HUES6 (cell line): Measurements from ENCODE around the gene BLOC1S5.

Experiments
- H3K27ac ChIP-seq: 2 replicates; pipeline ENCODE4 v1.7.0; 2013; ENCODE audit warnings: low read depth, mild to moderate bottlenecking, low read length, inconsistent platforms
- H3K27me3 ChIP-seq: 2 replicates; pipeline ENCODE4 v1.6.1; 2013; ENCODE audit warnings: low read length; ENCODE audit not compliant: control insufficient read depth, insufficient read depth
- H3K36me3 ChIP-seq: 2 replicates; pipeline ENCODE4 v1.6.1; 2013; ENCODE audit warnings: low read length; ENCODE audit not compliant: control insufficient read depth, insufficient read depth
- H3K4me1 ChIP-seq: 2 replicates; pipeline ENCODE4 v1.6.1; 2013; ENCODE audit warnings: low read length; ENCODE audit not compliant: control insufficient read depth, insufficient read depth
- H3K4me3 ChIP-seq: 2 replicates; pipeline ENCODE4 v1.5.1; 2013; ENCODE audit warnings: low read depth, low read length
- H3K9ac ChIP-seq: one replicate; pipeline ENCODE4 v1.6.1; 2013; ENCODE audit warnings: mild to moderate bottlenecking, low read length
- H3K9me3 ChIP-seq: 2 replicates; pipeline ENCODE4 v1.6.1; 2013; ENCODE audit warnings: low read depth, low read length; ENCODE audit not compliant: control insufficient read depth, insufficient read depth

The BLOC1S5 gene

DNA sequence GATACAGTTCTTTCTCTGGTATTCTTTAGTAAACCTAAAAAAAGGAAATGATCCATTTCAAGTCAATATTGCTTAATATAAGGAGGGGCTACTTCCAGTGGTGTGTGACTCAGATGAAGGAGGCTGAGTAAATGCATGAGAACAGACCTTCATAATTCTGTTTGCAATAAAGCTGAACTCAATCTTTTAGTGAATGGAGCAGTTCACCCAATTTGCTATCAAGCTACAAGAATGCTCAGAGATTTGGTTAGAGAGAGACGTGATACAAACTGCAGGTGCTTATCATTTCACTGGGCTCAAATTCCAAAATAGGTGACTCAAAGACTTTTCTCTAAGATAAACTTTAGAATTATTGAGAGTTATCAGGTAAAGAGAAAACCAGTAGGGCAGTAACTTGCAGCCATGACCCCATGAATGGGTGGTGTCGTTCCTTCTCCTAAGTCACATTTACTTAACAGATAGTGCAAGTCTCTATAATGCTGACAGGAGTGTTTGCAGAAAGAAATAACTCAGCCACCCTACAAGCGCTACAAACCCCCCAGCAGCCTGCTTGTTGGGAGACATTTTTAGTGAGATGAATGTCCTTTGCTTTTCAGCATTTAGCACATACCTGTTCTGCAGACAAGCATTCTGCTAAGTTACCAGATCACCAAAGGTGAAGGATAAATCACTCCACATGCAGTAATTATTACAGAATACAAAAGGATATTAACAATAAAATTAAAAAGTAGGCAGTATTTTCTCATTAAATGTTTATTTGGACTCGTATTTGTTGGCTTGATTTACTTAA lies 16.4 kb upstream of the BLOC1S5 start:
- H3K27me3 ChIP-seq, result no peaks in the 10 kb centered on the region
- H3K27ac ChIP-seq, result no peak overlapping the region
- no peak overlapping the region for H3K9ac ChIP-seq
- H3K4me3 ChIP-seq, result no peak overlapping the region
- H3K36me3 ChIP-seq, result peaks cover 41% of the 10 kb centered on the region
- H3K4me1 ChIP-seq, result no peaks in the 10 kb centered on the region; the same call in 1 of the 2 replicates
- no peaks in the 10 kb centered on the region for H3K9me3 ChIP-seq

DNA sequence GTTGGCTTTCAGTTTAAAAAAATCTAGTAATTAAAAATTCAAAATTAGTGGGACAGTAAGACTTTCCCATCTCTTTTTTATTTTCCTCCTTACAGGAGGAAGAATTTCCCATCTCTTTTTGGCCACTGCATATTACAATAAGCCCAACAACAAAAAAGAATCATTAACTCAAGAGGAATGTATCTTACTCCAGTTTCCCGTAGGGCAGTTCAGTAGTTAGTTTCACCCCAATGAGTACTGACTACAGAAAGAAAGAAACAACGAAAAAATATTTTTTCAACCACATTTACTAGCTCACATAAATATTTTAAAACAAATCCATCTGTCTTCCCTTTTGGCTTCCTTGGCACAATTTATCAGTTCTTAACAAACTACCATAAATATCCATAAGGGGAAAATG lies 14.9 kb upstream of the BLOC1S5 start:
- H3K27ac ChIP-seq, result no peak overlapping the region
- no peaks in the 10 kb centered on the region for H3K27me3 ChIP-seq
- no peak overlapping the region for H3K4me3 ChIP-seq
- no peaks in the 10 kb centered on the region; the same call in 1 of the 2 replicates for H3K4me1 ChIP-seq
- H3K36me3 ChIP-seq, result peaks cover 33% of the 10 kb centered on the region
- H3K9ac ChIP-seq, result no peak overlapping the region
- no peaks in the 10 kb centered on the region for H3K9me3 ChIP-seq

DNA sequence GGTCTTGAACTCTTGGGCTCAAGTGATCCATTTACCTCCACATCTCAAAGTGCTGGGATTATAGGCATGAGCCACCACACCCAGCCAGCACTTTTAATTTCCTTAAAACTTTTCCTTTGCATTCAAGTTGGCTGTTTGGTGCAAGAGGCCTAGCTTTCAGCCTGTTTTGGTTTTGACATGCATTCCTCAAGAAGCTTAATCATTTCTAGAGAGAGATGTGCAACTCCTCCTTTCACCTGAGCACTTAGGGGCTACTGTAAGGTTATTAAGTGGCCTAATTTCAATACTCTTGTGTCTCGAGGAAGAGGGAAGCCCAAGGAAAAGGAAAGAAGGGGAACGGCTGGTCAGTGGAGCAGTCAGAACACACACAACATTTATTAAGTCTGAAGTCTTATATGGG lies 13.8 kb upstream of the BLOC1S5 start:
- Histone ChIP-seq H3K4me3 (no peak overlapping the region), H3K27me3 (no peaks in the 10 kb centered on the region), H3K4me1 (no peaks in the 10 kb centered on the region; the same call in 1 of the 2 replicates), H3K27ac (no peak overlapping the region), H3K9me3 (no peaks in the 10 kb centered on the region), H3K36me3 (peaks cover 22% of the 10 kb centered on the region), H3K9ac (no peak overlapping the region)

DNA sequence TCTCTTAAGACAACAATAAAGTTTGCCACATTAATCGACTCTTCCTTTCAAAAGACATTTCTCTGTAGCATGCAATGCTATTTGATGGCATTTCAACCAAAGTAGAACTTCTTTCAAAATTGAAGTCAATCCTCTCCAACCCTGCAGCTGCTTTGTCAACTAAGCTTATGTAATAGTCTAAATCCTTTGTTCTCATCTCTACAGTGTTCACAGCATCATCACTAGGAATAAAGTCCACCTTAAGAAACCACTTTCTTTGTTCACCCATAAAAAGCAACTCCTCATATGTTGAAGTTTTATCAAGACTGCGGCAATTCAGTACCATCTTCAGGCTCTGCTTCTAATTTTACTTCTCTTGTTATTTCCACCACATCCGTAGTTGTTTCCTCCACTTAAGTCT lies 11.5 kb upstream of the BLOC1S5 start:
- Histone ChIP-seq H3K27ac (no peak overlapping the region), H3K36me3 (peaks cover 15% of the 10 kb centered on the region), H3K9me3 (no peaks in the 10 kb centered on the region), H3K4me1 (no peaks in the 10 kb centered on the region), H3K9ac (no peak overlapping the region), H3K27me3 (no peaks in the 10 kb centered on the region), H3K4me3 (no peak overlapping the region)

DNA sequence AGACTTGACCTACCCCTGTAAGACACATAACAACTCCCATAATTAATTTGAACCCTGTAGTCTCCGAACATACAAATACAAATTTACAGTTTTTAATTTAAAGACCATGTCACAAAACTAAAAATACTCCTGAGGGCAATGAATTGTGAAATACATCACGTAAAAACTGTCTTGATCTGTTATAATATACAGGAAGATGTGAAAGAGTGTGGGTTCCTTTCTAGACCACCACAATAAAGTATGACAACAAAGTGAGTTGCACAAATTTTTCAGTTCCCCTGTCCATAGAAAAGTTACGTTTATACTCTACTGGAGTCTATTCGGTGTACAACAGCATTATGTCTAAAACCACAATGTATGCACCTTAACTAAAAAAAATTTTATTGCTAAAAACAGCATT lies 11.0 kb upstream of the BLOC1S5 start:
- Histone ChIP-seq H3K27ac (no peak overlapping the region), H3K4me1 (no peaks in the 10 kb centered on the region), H3K36me3 (peaks cover 12% of the 10 kb centered on the region; the same call in 1 of the 2 replicates), H3K4me3 (no peak overlapping the region), H3K9me3 (no peaks in the 10 kb centered on the region), H3K27me3 (no peaks in the 10 kb centered on the region), H3K9ac (no peak overlapping the region)

DNA sequence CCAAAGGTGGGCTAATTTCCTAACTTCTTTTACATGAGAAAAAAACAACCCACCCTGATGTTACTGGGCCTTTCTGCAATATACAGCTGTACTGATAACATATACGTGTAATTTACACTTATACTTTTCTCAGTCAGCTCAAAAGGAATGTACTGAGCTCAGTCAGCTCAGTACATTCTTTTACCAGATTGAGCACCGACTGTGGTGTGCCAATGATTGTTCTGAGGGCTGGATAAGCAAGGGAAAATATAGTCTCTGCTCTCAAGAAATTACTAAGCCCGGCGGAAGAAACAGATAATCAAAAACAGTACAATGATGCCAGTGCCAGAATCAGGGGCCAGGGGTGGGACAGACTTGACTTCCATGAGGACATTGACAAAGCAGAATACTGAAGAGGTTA lies 10.0 kb upstream of the BLOC1S5 start:
- Histone ChIP-seq H3K36me3 (0 out of 2 replicates have a peak, but pooled peaks cover 3% of the 10 kb centered on the region), H3K4me1 (no peaks in the 10 kb centered on the region), H3K9ac (no peak overlapping the region), H3K27me3 (no peaks in the 10 kb centered on the region), H3K27ac (no peak overlapping the region), H3K9me3 (no peaks in the 10 kb centered on the region), H3K4me3 (no peak overlapping the region)

DNA sequence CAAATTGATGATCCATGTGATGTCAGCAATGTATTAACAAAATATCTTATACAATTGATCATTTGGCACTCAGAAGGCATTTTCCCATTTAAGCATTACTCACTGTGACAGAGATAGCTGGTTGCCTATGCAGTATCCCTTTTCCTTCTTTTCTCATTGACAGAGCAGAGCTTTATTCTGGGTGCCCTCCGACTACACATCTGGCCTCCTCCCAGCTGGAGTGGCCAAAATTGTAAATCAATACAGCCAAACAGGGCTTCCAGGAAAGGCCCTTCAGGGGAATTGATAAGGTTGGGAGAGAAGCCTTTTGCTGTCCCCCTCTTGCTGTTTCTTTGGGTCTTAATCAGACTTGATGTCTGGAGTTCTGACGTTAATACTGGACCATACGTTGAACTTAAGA lies 9.6 kb upstream of the BLOC1S5 start:
- Histone ChIP-seq H3K27ac (no peak overlapping the region), H3K27me3 (no peaks in the 10 kb centered on the region), H3K36me3 (0 out of 2 replicates have a peak, but pooled peaks cover 3% of the 10 kb centered on the region), H3K4me3 (no peak overlapping the region), H3K9me3 (no peaks in the 10 kb centered on the region), H3K9ac (no peak overlapping the region), H3K4me1 (no peaks in the 10 kb centered on the region)

DNA sequence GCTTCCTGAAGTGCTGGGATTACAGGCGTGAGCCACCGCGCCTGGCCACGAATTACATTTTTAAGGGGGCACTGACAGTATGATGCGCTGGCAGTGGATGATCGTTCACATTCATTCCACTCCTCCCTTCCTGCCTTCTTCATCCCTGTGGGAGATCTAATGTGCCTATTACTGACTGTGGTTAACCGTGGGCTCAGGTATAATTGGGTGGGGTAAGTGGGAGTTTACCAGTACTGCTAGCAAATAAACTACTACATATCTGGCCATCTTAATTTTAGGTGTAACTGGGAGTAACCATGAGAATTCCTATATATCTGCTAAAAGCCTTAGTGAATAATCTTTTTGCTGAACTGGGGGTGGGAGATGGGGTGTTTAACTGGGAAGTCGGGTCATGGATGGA lies 6.5 kb upstream of the BLOC1S5 start:
- Histone ChIP-seq H3K9me3 (no peaks in the 10 kb centered on the region), H3K9ac (no peak overlapping the region), H3K27me3 (no peaks in the 10 kb centered on the region), H3K4me3 (no peak overlapping the region), H3K4me1 (no peaks in the 10 kb centered on the region), H3K27ac (no peak overlapping the region), H3K36me3 (no peaks in the 10 kb centered on the region)

DNA sequence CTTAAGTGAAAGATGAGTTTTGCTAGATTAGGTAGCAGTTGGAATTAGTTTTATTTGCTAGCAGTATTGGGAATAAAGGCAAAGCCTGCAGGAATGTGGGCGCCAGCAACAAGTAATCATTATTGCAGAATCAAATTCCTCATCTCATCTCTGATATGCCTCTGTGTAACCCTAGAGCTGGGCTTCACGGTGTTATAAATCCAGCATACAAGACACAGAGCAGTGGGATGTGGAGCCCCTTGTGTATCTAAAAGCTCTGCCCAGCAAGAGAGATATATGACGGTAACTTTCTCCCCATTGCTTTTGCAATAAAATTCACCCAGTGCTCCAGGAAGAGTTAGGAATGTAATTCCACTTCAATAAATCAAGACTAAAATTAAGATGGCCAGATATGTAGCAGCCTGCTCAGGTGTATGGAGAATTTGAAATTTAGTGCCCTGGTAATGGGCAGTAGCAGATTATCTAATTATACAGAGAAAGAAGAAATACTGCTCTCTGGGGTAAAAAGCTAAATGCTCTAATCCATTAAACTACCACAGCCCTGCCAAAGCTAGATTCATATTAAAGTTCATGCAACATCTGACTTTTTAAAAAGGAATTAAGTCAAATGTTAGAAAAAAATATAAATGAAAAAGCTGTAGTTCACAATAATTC lies 5.6 kb upstream of the BLOC1S5 start:
- H3K36me3 ChIP-seq, result no peaks in the 10 kb centered on the region
- H3K27me3 ChIP-seq, result no peaks in the 10 kb centered on the region
- peaks cover 9% of the 10 kb centered on the region for H3K4me1 ChIP-seq
- H3K9me3 ChIP-seq, result no peaks in the 10 kb centered on the region
- no peak overlapping the region for H3K9ac ChIP-seq
- no peak overlapping the region for H3K4me3 ChIP-seq
- H3K27ac ChIP-seq, result no peak overlapping the region

DNA sequence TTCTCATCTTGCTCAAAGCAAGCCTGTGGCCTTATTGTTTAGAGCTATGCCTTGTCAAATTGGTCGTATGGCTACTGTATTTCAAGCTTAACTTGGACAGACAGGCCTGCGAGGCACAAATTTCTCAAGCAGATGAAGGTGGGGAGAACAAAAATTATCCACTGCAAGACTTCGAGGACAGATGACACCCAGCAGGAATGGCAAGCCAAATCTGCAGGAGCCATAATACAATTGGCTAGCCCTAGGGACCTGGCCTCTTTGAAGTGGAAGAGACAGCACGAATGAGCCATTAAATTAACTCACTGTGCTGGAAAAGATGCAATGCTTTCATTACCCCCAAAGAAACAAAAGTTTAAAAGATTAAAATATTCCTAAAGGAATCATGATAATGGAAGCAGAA lies 5.0 kb upstream of the BLOC1S5 start:
- Histone ChIP-seq H3K36me3 (no peaks in the 10 kb centered on the region), H3K4me3 (no peak overlapping the region), H3K9ac (no peak overlapping the region), H3K9me3 (no peaks in the 10 kb centered on the region), H3K4me1 (peaks cover 12% of the 10 kb centered on the region), H3K27ac (no peak overlapping the region), H3K27me3 (no peaks in the 10 kb centered on the region)

DNA sequence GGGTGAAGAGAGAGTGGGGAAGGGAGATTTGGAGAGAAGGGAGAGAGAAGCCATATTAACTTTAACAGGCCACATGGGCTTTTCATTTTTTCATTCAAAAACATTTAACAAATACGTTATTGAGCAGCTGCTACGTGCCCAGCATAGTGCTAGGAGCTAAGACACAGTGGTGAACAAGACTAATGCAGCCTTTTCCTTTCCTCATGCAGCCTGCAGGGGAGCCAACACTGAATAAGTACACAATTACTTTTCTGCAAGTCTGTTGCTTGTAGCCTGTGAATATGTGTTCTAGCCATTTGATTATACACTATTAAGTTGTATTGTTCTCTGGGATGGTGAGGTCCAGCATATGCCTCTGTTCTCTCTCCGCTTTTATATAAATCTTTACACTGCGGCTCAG lies 1.9 kb upstream of the BLOC1S5 start:
- no peak overlapping the region for H3K4me3 ChIP-seq
- H3K36me3 ChIP-seq, result peaks cover 11% of the 10 kb centered on the region
- no peak overlapping the region for H3K27ac ChIP-seq
- peaks cover 18% of the 10 kb centered on the region for H3K4me1 ChIP-seq
- no peak overlapping the region for H3K9ac ChIP-seq
- H3K27me3 ChIP-seq, result no peaks in the 10 kb centered on the region
- H3K9me3 ChIP-seq, result no peaks in the 10 kb centered on the region
